ENCODE data around the gene NKAIN2.

Gene NKAIN2

GRCh38 chr6:123841067-123841896 is 37.6 kb downstream of the NKAIN2 start:
- no peaks in the 10 kb centered on the region for H3K36me3 Mint-ChIP-seq
- no peaks in the 10 kb centered on the region for H3K27me3 Mint-ChIP-seq
- H3K4me1 Mint-ChIP-seq = no peaks in the 10 kb centered on the region
- H3K27ac Mint-ChIP-seq = no peak overlapping the region
- no peaks in the 10 kb centered on the region for H3K9me3 Mint-ChIP-seq
- H3K4me3 Mint-ChIP-seq = no peak overlapping the region

GRCh38 chr6:123844011-123844410 is 40.3 kb downstream of the NKAIN2 start:
- no peaks in the 10 kb centered on the region for H3K27me3 Mint-ChIP-seq
- no peaks in the 10 kb centered on the region for H3K9me3 Mint-ChIP-seq
- H3K4me1 Mint-ChIP-seq = no peaks in the 10 kb centered on the region
- H3K4me3 Mint-ChIP-seq = no peak overlapping the region
- no peak overlapping the region for H3K27ac Mint-ChIP-seq
- no peaks in the 10 kb centered on the region for H3K36me3 Mint-ChIP-seq

- no peak overlapping the region for H3K4me3 Mint-ChIP-seq
- no peaks in the 10 kb centered on the region for H3K27me3 Mint-ChIP-seq
- H3K27ac Mint-ChIP-seq = no peak overlapping the region
- H3K4me1 Mint-ChIP-seq = no peaks in the 10 kb centered on the region
- no peaks in the 10 kb centered on the region for H3K36me3 Mint-ChIP-seq
- H3K9me3 Mint-ChIP-seq = no peaks in the 10 kb centered on the region
These were observed 44.7 kb downstream of the NKAIN2 start for GRCh38 chr6:123848347-123848746.

DNA sequence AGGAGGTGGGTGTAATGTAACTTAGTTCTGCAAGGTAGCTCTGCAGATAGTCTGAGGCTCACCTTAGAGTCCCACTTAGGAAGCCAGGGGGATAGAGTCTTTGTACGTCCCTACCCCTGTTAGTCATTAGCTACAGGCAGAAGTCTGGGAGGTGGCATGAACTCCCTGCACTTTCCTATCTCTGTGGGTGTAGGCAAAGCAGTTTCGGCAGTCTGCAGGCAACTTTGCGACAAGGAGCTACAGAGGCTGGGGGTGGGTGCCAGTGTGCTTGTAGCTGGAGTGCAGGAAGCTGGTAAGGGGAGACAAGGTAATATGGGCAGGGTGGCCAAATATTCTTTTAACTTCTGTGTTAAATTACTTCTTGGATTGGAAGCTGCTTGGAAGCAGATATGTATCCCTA is 45.7 kb downstream of the NKAIN2 start:
- Mint-ChIP-seq H3K4me1 (no peaks in the 10 kb centered on the region), H3K27me3 (no peaks in the 10 kb centered on the region), H3K4me3 (no peak overlapping the region), H3K27ac (no peak overlapping the region), H3K9me3 (no peaks in the 10 kb centered on the region), H3K36me3 (no peaks in the 10 kb centered on the region)

DNA sequence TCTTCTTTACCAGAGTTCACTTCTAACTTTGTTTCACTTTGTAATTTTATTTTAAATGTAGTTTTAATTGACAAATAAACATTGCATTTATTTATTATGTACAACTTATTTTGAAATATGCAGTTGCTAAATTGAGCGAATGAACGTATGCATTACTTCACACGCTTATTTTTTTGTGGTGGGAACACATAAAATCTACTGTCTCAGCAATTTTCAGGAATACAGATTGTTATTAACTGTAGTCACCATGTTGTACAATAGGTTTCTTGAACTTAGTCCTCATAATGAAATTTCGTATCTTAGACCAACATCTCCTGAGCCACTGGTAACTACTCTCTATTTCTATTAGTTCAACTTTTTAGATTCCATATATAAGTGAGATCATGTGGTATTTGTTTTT is 46.9 kb downstream of the NKAIN2 start:
- no peak overlapping the region for H3K4me3 Mint-ChIP-seq
- no peaks in the 10 kb centered on the region for H3K36me3 Mint-ChIP-seq
- no peak overlapping the region for H3K27ac Mint-ChIP-seq
- no peaks in the 10 kb centered on the region for H3K27me3 Mint-ChIP-seq
- H3K4me1 Mint-ChIP-seq = no peaks in the 10 kb centered on the region
- H3K9me3 Mint-ChIP-seq = no peaks in the 10 kb centered on the region

- no peak overlapping the region for H3K4me3 Mint-ChIP-seq
- H3K4me1 Mint-ChIP-seq = no peaks in the 10 kb centered on the region
- no peaks in the 10 kb centered on the region for H3K9me3 Mint-ChIP-seq
- no peak overlapping the region for H3K27ac Mint-ChIP-seq
- H3K27me3 Mint-ChIP-seq = no peaks in the 10 kb centered on the region
- H3K36me3 Mint-ChIP-seq = no peaks in the 10 kb centered on the region
These were observed 50.5 kb downstream of the NKAIN2 start for GRCh38 chr6:123854201-123854600.

DNA sequence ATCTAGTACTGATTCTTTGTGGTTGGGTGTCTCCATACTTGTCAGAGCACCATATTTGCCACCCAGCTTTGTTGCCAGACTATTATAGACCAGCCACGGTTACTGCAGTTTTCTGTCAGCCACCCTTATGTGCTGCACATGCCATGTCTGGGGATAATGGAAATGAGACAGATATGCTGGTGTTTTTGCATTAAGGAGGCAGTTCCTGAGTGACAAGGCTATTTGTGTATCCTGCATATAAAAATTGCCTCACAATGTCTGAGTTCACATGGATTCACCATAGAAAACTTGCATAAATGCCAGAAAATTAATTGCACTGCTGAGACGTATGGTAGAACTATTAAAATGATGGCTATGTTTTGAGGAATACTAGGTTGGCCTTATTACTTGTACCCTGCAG is 51.8 kb downstream of the NKAIN2 start:
- Mint-ChIP-seq H3K4me1 (no peaks in the 10 kb centered on the region), H3K36me3 (no peaks in the 10 kb centered on the region), H3K9me3 (no peaks in the 10 kb centered on the region), H3K27ac (no peak overlapping the region), H3K27me3 (no peaks in the 10 kb centered on the region), H3K4me3 (no peak overlapping the region)

- no peaks in the 10 kb centered on the region for H3K27me3 Mint-ChIP-seq
- no peaks in the 10 kb centered on the region for H3K9me3 Mint-ChIP-seq
- no peaks in the 10 kb centered on the region for H3K4me1 Mint-ChIP-seq
- no peaks in the 10 kb centered on the region for H3K36me3 Mint-ChIP-seq
- no peak overlapping the region for H3K27ac Mint-ChIP-seq
- H3K4me3 Mint-ChIP-seq = no peak overlapping the region
These were observed 55.6 kb downstream of the NKAIN2 start for GRCh38 chr6:123859291-123859690.

- no peak overlapping the region for H3K27ac Mint-ChIP-seq
- no peaks in the 10 kb centered on the region for H3K36me3 Mint-ChIP-seq
- no peaks in the 10 kb centered on the region for H3K27me3 Mint-ChIP-seq
- H3K4me1 Mint-ChIP-seq = no peaks in the 10 kb centered on the region
- no peaks in the 10 kb centered on the region for H3K9me3 Mint-ChIP-seq
- no peak overlapping the region for H3K4me3 Mint-ChIP-seq
These were observed 65.7 kb downstream of the NKAIN2 start for GRCh38 chr6:123869334-123869733.

- no peaks in the 10 kb centered on the region for H3K27me3 Mint-ChIP-seq
- no peak overlapping the region for H3K4me3 Mint-ChIP-seq
- H3K4me1 Mint-ChIP-seq = no peaks in the 10 kb centered on the region
- H3K9me3 Mint-ChIP-seq = no peaks in the 10 kb centered on the region
- H3K36me3 Mint-ChIP-seq = no peaks in the 10 kb centered on the region
- H3K27ac Mint-ChIP-seq = no peak overlapping the region
These were observed 70.3 kb downstream of the NKAIN2 start for GRCh38 chr6:123873974-123874373.

DNA sequence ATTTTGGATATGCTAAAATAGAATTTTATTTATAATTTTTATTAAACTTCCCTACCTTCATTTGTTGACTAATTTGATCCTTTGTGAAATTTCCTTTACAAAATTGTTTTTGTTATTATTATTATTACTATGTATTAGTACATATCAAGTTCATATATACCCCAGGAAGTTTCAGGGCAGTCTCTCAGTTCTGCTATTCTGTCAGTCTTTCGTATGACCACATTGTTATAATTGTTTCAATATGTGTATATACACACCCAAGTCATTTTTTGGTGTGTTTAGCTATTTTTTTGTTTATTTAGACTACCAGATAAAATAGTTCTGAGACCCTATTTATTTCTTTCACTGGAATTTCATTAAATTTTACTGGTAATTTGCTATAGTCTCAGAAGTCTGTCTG is 72.1 kb downstream of the NKAIN2 start:
- Mint-ChIP-seq H3K27ac (no peak overlapping the region), H3K27me3 (no peaks in the 10 kb centered on the region), H3K4me3 (no peak overlapping the region), H3K9me3 (no peaks in the 10 kb centered on the region), H3K36me3 (no peaks in the 10 kb centered on the region), H3K4me1 (no peaks in the 10 kb centered on the region)

- H3K4me3 Mint-ChIP-seq = no peak overlapping the region
- H3K9me3 Mint-ChIP-seq = peaks cover 4% of the 10 kb centered on the region
- H3K27me3 Mint-ChIP-seq = no peaks in the 10 kb centered on the region
- no peaks in the 10 kb centered on the region for H3K4me1 Mint-ChIP-seq
- H3K36me3 Mint-ChIP-seq = no peaks in the 10 kb centered on the region
- no peak overlapping the region for H3K27ac Mint-ChIP-seq
These were observed 76.1 kb downstream of the NKAIN2 start for GRCh38 chr6:123879749-123880148.

- H3K36me3 Mint-ChIP-seq = no peaks in the 10 kb centered on the region
- peaks cover 4% of the 10 kb centered on the region for H3K9me3 Mint-ChIP-seq
- H3K4me1 Mint-ChIP-seq = no peaks in the 10 kb centered on the region
- H3K4me3 Mint-ChIP-seq = no peak overlapping the region
- H3K27me3 Mint-ChIP-seq = no peaks in the 10 kb centered on the region
- no peak overlapping the region for H3K27ac Mint-ChIP-seq
These were observed 85.3 kb downstream of the NKAIN2 start for GRCh38 chr6:123888771-123889513.

GRCh38 chr6:123895346-123895745 is 91.7 kb downstream of the NKAIN2 start:
- no peaks in the 10 kb centered on the region for H3K36me3 Mint-ChIP-seq
- no peak overlapping the region for H3K4me3 Mint-ChIP-seq
- H3K4me1 Mint-ChIP-seq = no peaks in the 10 kb centered on the region
- no peaks in the 10 kb centered on the region for H3K27me3 Mint-ChIP-seq
- no peak overlapping the region for H3K27ac Mint-ChIP-seq
- H3K9me3 Mint-ChIP-seq = peaks cover 6% of the 10 kb centered on the region

- no peaks in the 10 kb centered on the region for H3K27me3 Mint-ChIP-seq
- no peaks in the 10 kb centered on the region for H3K4me1 Mint-ChIP-seq
- H3K4me3 Mint-ChIP-seq = no peak overlapping the region
- H3K27ac Mint-ChIP-seq = no peak overlapping the region
- no peaks in the 10 kb centered on the region for H3K36me3 Mint-ChIP-seq
- peaks cover 6% of the 10 kb centered on the region for H3K9me3 Mint-ChIP-seq
These were observed 92.1 kb downstream of the NKAIN2 start for GRCh38 chr6:123895806-123896205.

DNA sequence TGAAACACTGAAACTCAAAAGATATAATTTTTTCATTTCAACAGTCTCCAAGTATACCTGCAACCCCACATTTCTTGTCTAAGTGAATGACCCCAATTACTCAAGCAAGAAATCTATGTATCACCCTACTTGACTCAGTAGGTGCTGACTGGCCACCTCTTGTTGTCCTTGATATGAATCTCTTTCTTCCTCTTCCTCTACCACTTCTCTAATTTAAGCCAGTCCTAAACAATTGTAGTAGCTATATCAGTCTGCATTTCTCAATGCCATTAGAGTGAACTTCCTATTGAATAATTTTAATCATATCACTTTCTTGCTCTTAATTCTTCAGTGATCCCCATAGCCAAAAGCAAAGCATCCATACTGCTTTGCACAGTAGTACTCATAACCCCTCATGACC is 93.2 kb downstream of the NKAIN2 start:
- H3K27me3 Mint-ChIP-seq = no peaks in the 10 kb centered on the region
- peaks cover 6% of the 10 kb centered on the region for H3K9me3 Mint-ChIP-seq
- no peaks in the 10 kb centered on the region for H3K4me1 Mint-ChIP-seq
- H3K4me3 Mint-ChIP-seq = no peak overlapping the region
- H3K27ac Mint-ChIP-seq = no peak overlapping the region
- no peaks in the 10 kb centered on the region for H3K36me3 Mint-ChIP-seq
